ENCODE results near the gene PAWR.

- TF ChIP-seq CTCF (IDR thresholded peaks at IDR 0.05; ENCODE audit: low read length) (no peak), EZH2 (optimal IDR thresholded peaks at IDR 0.05; ENCODE audit: low read depth, low read length) (no peak)
These were observed 131.8 kb downstream of the PAWR start for GRCh38 chr12:79558924-79559469.

Data from MM.1S (cell line).